HG03432 (cell line): ENCODE measurements around the gene HPS1.

ENCODE experiments used
- ATAC-seq: cut with Tn5 transposase; IDR thresholded peaks from one replicate; pipeline ENCODE4 v1.9.1; 2021; ENCODE audit warnings: mild to moderate bottlenecking, moderate library complexity; ENCODE audit not compliant: unreplicated experiment

Gene HPS1

DNA sequence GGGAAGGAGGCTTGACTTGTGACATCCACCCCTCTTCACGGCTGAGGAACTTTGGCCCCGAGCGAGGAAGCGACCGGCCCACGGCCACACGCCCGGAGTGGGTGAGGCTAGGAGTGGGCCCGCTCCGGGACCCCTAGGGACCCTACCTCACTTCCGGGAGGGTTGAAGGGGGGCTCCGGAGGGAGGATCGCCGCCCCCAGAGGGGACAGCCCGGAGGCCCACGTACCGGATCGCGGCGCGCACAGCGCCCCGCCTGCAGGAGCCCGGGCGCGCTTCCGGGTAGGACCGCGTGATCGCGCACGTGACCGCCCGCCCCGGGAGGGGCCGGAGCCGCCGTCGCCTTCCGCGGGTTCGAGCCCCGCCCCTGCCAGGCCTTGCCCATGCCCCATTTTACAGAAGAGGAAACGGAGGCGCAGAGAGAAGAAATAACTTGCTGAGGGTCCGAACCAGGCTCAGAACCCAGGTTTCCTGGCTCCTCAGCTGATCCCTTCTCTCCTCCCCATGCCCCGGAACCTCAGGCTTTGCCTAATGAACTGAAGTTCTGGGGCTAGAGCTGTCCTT, at the start of gene HPS1:
TSS of gene HPS1 (minus strand) at position 275 of the 561 bp plus-strand sequence. CDS start 3,695 bp downstream, outside the sequence.
- ATAC-seq, result peak; percentile 94

- ATAC-seq, result peak; percentile 54
Observed at GRCh38 chr10:98492763-98493162, 46.0 kb upstream of the HPS1 start.

DNA sequence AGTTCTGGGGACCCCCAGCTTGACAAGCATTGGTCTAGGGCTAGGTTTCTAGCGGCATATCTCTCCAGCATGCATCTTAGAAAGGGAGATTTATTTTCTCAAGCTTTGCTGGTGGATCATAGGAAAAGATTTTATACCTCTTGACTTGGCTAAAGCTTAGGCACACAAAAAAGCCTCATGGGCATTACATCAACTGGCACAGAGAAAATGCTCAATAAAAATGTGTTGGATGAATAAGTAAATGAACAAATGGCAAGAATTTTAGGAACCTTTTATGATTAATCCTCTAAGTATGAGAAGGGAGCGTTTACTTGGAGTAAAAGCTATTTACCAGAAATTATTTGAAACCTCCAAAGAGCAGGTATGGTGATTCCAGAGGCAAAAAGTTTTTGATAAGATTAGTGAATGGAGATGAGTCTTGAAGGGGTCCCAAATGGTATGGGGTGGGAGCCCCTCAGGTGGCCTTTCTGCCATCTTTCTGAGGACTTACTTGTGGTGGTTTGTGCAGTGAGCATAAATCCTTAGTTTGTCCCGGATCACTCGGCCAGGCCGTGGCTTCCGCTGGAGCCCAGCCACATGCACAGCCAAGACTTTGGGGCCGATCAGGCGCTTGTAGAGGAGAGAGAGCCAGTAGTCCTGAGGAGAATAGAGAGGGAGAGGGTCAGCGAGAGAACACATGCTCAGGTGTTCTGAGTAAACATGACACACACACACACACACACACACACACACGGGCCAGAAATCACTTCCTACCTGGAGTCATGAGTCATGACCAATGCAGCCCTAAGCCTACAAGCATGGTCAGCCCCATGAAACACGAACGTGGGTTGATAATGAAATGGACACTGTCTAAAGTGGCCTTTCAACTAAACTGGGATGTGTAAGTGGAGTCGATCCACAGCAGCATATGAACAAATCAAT, 43.1 kb upstream of the HPS1 start:
- no peak for ATAC-seq

GRCh38 chr10:98488669-98489430, 42.1 kb upstream of the HPS1 start:
- no peak for ATAC-seq

GRCh38 chr10:98487649-98488048, 40.9 kb upstream of the HPS1 start:
- no peak for ATAC-seq

GRCh38 chr10:98486421-98486820, 39.7 kb upstream of the HPS1 start:
- no peak for ATAC-seq

DNA sequence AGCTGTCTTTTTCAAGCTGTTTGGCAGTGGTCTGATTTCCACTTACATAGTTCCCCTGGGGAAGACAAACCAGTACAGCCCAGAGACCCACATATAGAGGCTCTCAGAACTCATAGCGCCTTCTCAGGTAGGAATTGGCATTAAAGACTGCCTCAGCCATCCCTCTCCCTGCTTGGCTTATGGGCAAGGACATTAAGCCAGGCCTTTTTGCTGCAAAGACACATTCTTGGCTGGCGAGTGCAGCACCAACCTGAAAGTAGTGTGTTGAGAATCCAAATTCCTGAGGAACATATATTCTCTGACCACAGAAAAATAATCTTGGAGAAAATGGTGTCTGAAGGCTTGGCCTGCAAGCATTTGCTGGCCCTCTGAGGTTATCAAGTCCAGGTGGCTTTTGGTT, 39.2 kb upstream of the HPS1 start:
- ATAC-seq, result no peak

DNA sequence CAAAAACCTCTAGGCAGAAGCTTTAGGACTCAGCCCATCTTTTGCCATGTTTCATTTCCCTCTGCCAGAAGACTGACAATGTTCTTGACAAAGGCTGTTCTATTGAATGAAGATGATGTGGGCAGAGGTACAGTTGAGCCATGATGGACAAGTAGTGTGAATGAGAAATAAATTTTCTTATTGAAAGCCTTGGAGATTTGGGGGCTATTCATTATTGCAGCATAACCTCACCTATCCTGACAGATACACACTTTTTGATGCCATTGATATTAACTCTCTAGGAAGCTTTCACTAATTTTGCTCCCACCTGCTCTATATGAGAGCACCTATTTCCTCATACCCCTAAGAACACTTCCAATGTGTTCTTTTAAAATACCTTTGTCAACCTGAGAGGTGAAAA, 36.9 kb upstream of the HPS1 start:
- no peak for ATAC-seq

- no peak for ATAC-seq
Observed at GRCh38 chr10:98482096-98482495, 35.4 kb upstream of the HPS1 start.

GRCh38 chr10:98481404-98481945, 34.7 kb upstream of the HPS1 start:
- no peak for ATAC-seq

- peak; percentile 33 for ATAC-seq
Observed at GRCh38 chr10:98478430-98479222, 31.9 kb upstream of the HPS1 start.

- ATAC-seq, result no peak
Observed at GRCh38 chr10:98477861-98478260, 31.1 kb upstream of the HPS1 start.

GRCh38 chr10:98474628-98475027, 27.9 kb upstream of the HPS1 start:
- ATAC-seq, result peak; percentile 79

DNA sequence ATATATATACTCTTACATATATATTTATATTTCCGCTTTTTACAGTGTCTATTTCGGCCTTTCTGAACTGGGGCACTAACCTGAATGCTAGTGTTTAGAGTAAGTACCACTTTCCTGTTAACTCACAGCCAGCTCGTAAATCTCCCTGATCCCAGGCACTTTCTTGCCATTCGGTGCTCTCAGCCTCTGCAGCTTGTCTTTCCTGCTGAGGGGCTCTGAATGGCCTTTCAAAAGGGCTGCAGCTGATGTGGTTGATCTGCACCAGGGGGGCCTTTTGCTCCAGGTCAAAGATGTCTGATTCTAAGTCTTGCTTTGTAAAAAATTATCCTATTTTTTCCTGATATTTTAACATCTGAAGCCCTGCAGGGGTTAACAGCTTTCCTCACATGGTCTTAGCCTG, 25.5 kb upstream of the HPS1 start:
- no peak for ATAC-seq

GRCh38 chr10:98470850-98471249, 24.1 kb upstream of the HPS1 start:
- ATAC-seq, result no peak

- ATAC-seq, result no peak
Observed at GRCh38 chr10:98469001-98469931, 22.5 kb upstream of the HPS1 start.

- ATAC-seq, result peak; percentile 95
Observed at GRCh38 chr10:98467506-98468318, 21.0 kb upstream of the HPS1 start.

DNA sequence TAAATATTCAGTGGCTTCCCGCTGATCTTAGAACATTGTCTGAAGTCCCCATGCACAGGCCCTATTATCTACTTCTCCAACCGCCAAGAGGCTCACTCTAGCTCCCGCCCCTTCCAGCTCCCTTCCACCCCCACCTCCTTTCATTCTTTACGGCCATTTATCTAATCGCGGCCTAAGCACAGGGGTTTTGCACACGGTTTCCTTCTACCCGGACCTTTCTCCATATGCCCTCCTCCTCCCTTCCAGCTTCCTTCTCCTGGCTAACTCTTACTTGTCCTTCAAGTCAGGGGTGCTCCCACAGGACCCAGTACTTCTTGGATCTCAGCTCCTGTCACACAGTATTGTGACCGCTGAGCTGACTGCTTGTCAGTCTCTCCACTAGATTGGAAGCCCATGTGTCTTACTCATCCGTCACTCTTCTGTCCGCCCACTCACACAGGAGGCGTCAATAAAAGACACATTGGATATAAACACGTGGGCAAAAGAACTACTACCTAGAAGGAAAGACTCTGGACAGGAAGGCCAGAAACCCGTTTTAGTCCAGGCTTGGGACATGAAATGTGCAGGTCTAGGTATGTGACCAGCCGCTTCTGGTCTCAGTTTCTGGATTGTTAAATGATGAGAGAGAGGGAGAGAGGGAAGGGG, 20.2 kb upstream of the HPS1 start:
- ATAC-seq, result no peak
